Colon (tissue), 2 donors: ENCODE measurements around the gene C9.
"Not testable (repeated sequence)": the region's sequence is repeated elsewhere in the genome, so short reads cannot be mapped to it uniquely, and the experiment has no call there.

ENCODE experiments used
- FAIRE-seq: peaks from 2 replicates; lab custom pipeline; 2012; peaks lifted over from hg19 to GRCh38; lab: Jason Lieb, UNC
- donor health status: control.
- donor health status: control.

The C9 gene

GRCh38 chr5:39328731-39329130 is 35.6 kb downstream of the C9 start:
- no peak for FAIRE-seq

GRCh38 chr5:39323542-39323941 is 40.8 kb downstream of the C9 start:
- FAIRE-seq = no peak

GRCh38 chr5:39319395-39319794 is 44.9 kb downstream of the C9 start:
- no peak for FAIRE-seq

GRCh38 chr5:39316464-39316863 is 47.8 kb downstream of the C9 start:
- FAIRE-seq = not testable (repeated sequence)

- FAIRE-seq = no peak
These were observed 48.3 kb downstream of the C9 start for GRCh38 chr5:39315995-39316394.

- no peak for FAIRE-seq
These were observed 49.7 kb downstream of the C9 start for GRCh38 chr5:39314591-39314990.

- no peak for FAIRE-seq
These were observed 54.8 kb downstream of the C9 start for GRCh38 chr5:39309534-39309933.

- FAIRE-seq = no peak
These were observed 61.8 kb downstream of the C9 start for GRCh38 chr5:39302472-39302871.

GRCh38 chr5:39301406-39301805 is 62.9 kb downstream of the C9 start:
- no peak for FAIRE-seq

GRCh38 chr5:39299962-39300361 is 64.3 kb downstream of the C9 start:
- FAIRE-seq = no peak

- no peak for FAIRE-seq
These were observed 69.6 kb downstream of the C9 start for GRCh38 chr5:39294736-39295135.

GRCh38 chr5:39284552-39284951 is 79.7 kb downstream of the C9 start:
- no peak for FAIRE-seq

GRCh38 chr5:39283231-39283818 is 81.0 kb downstream of the C9 start:
- no peak for FAIRE-seq

- FAIRE-seq = no peak
These were observed 81.7 kb downstream of the C9 start for GRCh38 chr5:39282561-39282960.

GRCh38 chr5:39275865-39276264 is 88.4 kb downstream of the C9 start:
- FAIRE-seq = not testable (repeated sequence)

- peak; percentile 55 for FAIRE-seq
These were observed 89.8 kb downstream of the C9 start for GRCh38 chr5:39274398-39275085.

GRCh38 chr5:39273314-39273954 is 90.9 kb downstream of the C9 start:
- FAIRE-seq = no peak

- not testable (repeated sequence) for FAIRE-seq
These were observed 91.4 kb downstream of the C9 start for GRCh38 chr5:39272869-39273231.

GRCh38 chr5:39270225-39270848 is 94.0 kb downstream of the C9 start:
- FAIRE-seq = no peak

GRCh38 chr5:39267186-39267585 is 97.1 kb downstream of the C9 start:
- no peak for FAIRE-seq

GRCh38 chr5:39266442-39266841 is 97.9 kb downstream of the C9 start:
- no peak for FAIRE-seq

GRCh38 chr5:39264528-39264927 is 99.8 kb downstream of the C9 start:
- FAIRE-seq = no peak

GRCh38 chr5:39262981-39263380 is 101.3 kb downstream of the C9 start:
- FAIRE-seq = no peak
